Effector memory CD4-positive, alpha-beta T cell (primary cell): ENCODE results near the gene PDLIM3.

Experiments used
- DNase-seq, 3 donors: peaks; one replicate each; pipeline ENCODE4 v3.0.0-alpha.2; 2020
- H3K27ac ChIP-seq: 2 replicates; pipeline ENCODE4 v1.7.0; 2013; ENCODE audit warnings: mild to moderate bottlenecking, low read length, moderate library complexity; ENCODE audit not compliant: insufficient read depth, poor library complexity, severe bottlenecking
- H3K27me3 ChIP-seq: replicated peaks from 2 replicates; pipeline ENCODE4 v1.7.0; 2013; ENCODE audit warnings: mild to moderate bottlenecking, low read length; ENCODE audit not compliant: insufficient read depth, control insufficient read depth, poor library complexity, severe bottlenecking
- H3K36me3 ChIP-seq: 2 replicates; pipeline ENCODE4 v1.7.0; 2013; ENCODE audit warnings: mild to moderate bottlenecking, low read length, moderate library complexity; ENCODE audit not compliant: control insufficient read depth, insufficient read depth
- H3K4me1 ChIP-seq: 2 replicates; pipeline ENCODE4 v1.7.0; 2013; ENCODE audit warnings: low read length, mild to moderate bottlenecking; ENCODE audit not compliant: control insufficient read depth, insufficient read depth, poor library complexity, severe bottlenecking
- H3K4me3 ChIP-seq: 2 replicates; pipeline ENCODE4 v1.7.0; 2013; ENCODE audit warnings: low read length, low read depth, mild to moderate bottlenecking; ENCODE audit not compliant: insufficient read depth, poor library complexity, severe bottlenecking
- H3K9me3 ChIP-seq: 2 replicates; pipeline ENCODE4 v1.7.0; 2013; ENCODE audit warnings: mild to moderate bottlenecking, low read length, moderate library complexity; ENCODE audit not compliant: control insufficient read depth

Gene PDLIM3

GRCh38 chr4:185464183-185464582 is 71.1 kb downstream of the PDLIM3 start:
- no peak for DNase-seq
- Histone ChIP-seq H3K4me3 (no peak overlapping the region), H3K27me3 (no peaks in the 10 kb centered on the region), H3K36me3 (no peaks in the 10 kb centered on the region), H3K4me1 (no peaks in the 10 kb centered on the region), H3K9me3 (no peaks in the 10 kb centered on the region), H3K27ac (no peak overlapping the region)

- DNase-seq = no peak
- Histone ChIP-seq H3K4me1 (no peaks in the 10 kb centered on the region), H3K36me3 (no peaks in the 10 kb centered on the region), H3K4me3 (no peak overlapping the region), H3K27ac (no peak overlapping the region), H3K27me3 (no peaks in the 10 kb centered on the region), H3K9me3 (no peaks in the 10 kb centered on the region)
Observed at GRCh38 chr4:185463541-185463940, 71.8 kb downstream of the PDLIM3 start.

- no peaks in the 10 kb centered on the region for H3K27me3 ChIP-seq
- no peaks in the 10 kb centered on the region for H3K9me3 ChIP-seq
- no peak overlapping the region for H3K27ac ChIP-seq
- H3K36me3 ChIP-seq = no peaks in the 10 kb centered on the region
- no peaks in the 10 kb centered on the region for H3K4me1 ChIP-seq
- DNase-seq = no peak
- H3K4me3 ChIP-seq = no peak overlapping the region
Observed at GRCh38 chr4:185461565-185461964, 73.7 kb downstream of the PDLIM3 start.

- Histone ChIP-seq H3K9me3 (no peaks in the 10 kb centered on the region), H3K27me3 (no peaks in the 10 kb centered on the region), H3K36me3 (no peaks in the 10 kb centered on the region), H3K27ac (no peak overlapping the region), H3K4me1 (no peaks in the 10 kb centered on the region), H3K4me3 (no peak overlapping the region)
- DNase-seq = no peak
Observed at GRCh38 chr4:185457136-185457535, 78.2 kb downstream of the PDLIM3 start.

GRCh38 chr4:185456131-185456530 is 79.2 kb downstream of the PDLIM3 start:
- no peaks in the 10 kb centered on the region for H3K4me1 ChIP-seq
- H3K36me3 ChIP-seq = no peaks in the 10 kb centered on the region
- no peaks in the 10 kb centered on the region for H3K9me3 ChIP-seq
- no peaks in the 10 kb centered on the region for H3K27me3 ChIP-seq
- H3K4me3 ChIP-seq = no peak overlapping the region
- no peak overlapping the region for H3K27ac ChIP-seq
- no peak for DNase-seq
